ENCODE measurements around the gene POLDIP3.

GRCh38 chr22:42654436-42655073 is 39.9 kb upstream of the POLDIP3 start:
- no peak for TF ChIP-seq CTCF (IDR thresholded peaks at IDR 0.05; ENCODE audit: extremely low read depth in 1 of 2, insufficient read depth in 1 of 2, low read depth in 1 of 2, low read length in 2 of 2)
- TF ChIP-seq GATA2 (IDR thresholded peaks at IDR 0.05; ENCODE audit: insufficient read depth, insufficient read length, low read depth, low read length) = no peak
- no peak for TF ChIP-seq POLR2A (IDR thresholded peaks at IDR 0.05; ENCODE audit: low read depth, low read length)
